Mononuclear cell (primary cell): ENCODE measurements around the gene P2RY8. TPM values are rescaled to one million over a fixed set of nuclear protein-coding genes. Genes with fewer than 3 reads are reported as not detected.
A peak's percentile ranks its signal among the peaks of the same experiment; 100 is the strongest.
"Not testable (repeated sequence)": the region's sequence is repeated elsewhere in the genome, so short reads cannot be mapped to it uniquely, and the experiment has no call there.

Experiments
- H3K27me3 ChIP-seq: 2 replicates; pipeline ENCODE4 v1.6.0; 2011; ENCODE audit warnings: low read length, control low read depth; ENCODE audit not compliant: insufficient read depth
- H3K4me1 ChIP-seq: 2 replicates; pipeline ENCODE4 v1.5.1; 2011; ENCODE audit warnings: mild to moderate bottlenecking, low read length, control low read depth; ENCODE audit not compliant: insufficient read depth
- H3K4me3 ChIP-seq: 2 replicates; pipeline ENCODE4 v1.5.1; 2011; ENCODE audit warnings: mild to moderate bottlenecking, low read length, moderate library complexity
- H3K9me3 ChIP-seq: 2 replicates; pipeline ENCODE4 v1.5.1; 2011; ENCODE audit warnings: low read depth, mild to moderate bottlenecking, control low read depth, low read length
- total RNA-seq: library from RNA; depleted of rRNA; stranded (reverse); fragments of >200 nt; gene quantifications from one replicate; pipeline ENCODE4 v1.2.3, GENCODE V29; 2012

The P2RY8 gene
- total RNA-seq, 1 donor, result 75.1 TPM

GRCh38 chrX:1555370-1555769 is 18.4 kb upstream of the P2RY8 start:
- Histone ChIP-seq H3K4me3 (no peak overlapping the region), H3K4me1 (peaks cover 52% of the 10 kb centered on the region), H3K27me3 (no peaks in the 10 kb centered on the region), H3K9me3 (no peaks in the 10 kb centered on the region)

GRCh38 chrX:1554469-1555210 is 17.7 kb upstream of the P2RY8 start:
- H3K4me1 ChIP-seq, result peaks cover 55% of the 10 kb centered on the region
- H3K9me3 ChIP-seq, result no peaks in the 10 kb centered on the region
- H3K27me3 ChIP-seq, result no peaks in the 10 kb centered on the region
- H3K4me3 ChIP-seq, result no peak overlapping the region

- no peak overlapping the region for H3K4me3 ChIP-seq
Observed at GRCh38 chrX:1551959-1552546, 15.1 kb upstream of the P2RY8 start.

GRCh38 chrX:1546691-1547251 is 9.8 kb upstream of the P2RY8 start:
- Histone ChIP-seq H3K9me3 (no peaks in the 10 kb centered on the region), H3K4me3 (no peak overlapping the region), H3K4me1 (peaks cover 31% of the 10 kb centered on the region), H3K27me3 (no peaks in the 10 kb centered on the region)

More at GRCh38 chrX:1551959-1552546, 15.1 kb upstream of the P2RY8 start:
- no peaks in the 10 kb centered on the region for H3K9me3 ChIP-seq
- H3K4me1 ChIP-seq, result peaks cover 60% of the 10 kb centered on the region
- no peaks in the 10 kb centered on the region for H3K27me3 ChIP-seq

GRCh38 chrX:1545776-1546408 is 8.9 kb upstream of the P2RY8 start:
- Histone ChIP-seq H3K4me3 (no peak overlapping the region), H3K9me3 (no peaks in the 10 kb centered on the region), H3K4me1 (peaks cover 22% of the 10 kb centered on the region), H3K27me3 (no peaks in the 10 kb centered on the region)

- H3K4me1 ChIP-seq, result peaks cover 22% of the 10 kb centered on the region
- H3K4me3 ChIP-seq, result no peak overlapping the region
- no peaks in the 10 kb centered on the region for H3K27me3 ChIP-seq
- no peaks in the 10 kb centered on the region for H3K9me3 ChIP-seq
Observed at GRCh38 chrX:1542994-1543725, 6.2 kb upstream of the P2RY8 start.

- peaks cover 21% of the 10 kb centered on the region for H3K4me1 ChIP-seq
- H3K9me3 ChIP-seq, H3K4me3 ChIP-seq: not testable (repeated sequence)
Observed at GRCh38 chrX:1539146-1539545, 2.2 kb upstream of the P2RY8 start.

GRCh38 chrX:1537716-1538090 is 718 bp upstream of the P2RY8 start:
- peaks cover 22% of the 10 kb centered on the region for H3K4me1 ChIP-seq
- not testable (repeated sequence) for H3K9me3 ChIP-seq, H3K27me3 ChIP-seq
- peak overlapping the region; percentile 98 for H3K4me3 ChIP-seq

More at GRCh38 chrX:1539146-1539545, 2.2 kb upstream of the P2RY8 start:
- H3K27me3 ChIP-seq, result not testable (repeated sequence)

GRCh38 chrX:1536712-1537030 is 314 bp downstream of the P2RY8 start:
- H3K4me1 ChIP-seq, result peaks cover 26% of the 10 kb centered on the region
- no peaks in the 10 kb centered on the region for H3K27me3 ChIP-seq
- H3K4me3 ChIP-seq, result peak overlapping the region; percentile 98
- H3K9me3 ChIP-seq, result no peaks in the 10 kb centered on the region

- peaks cover 33% of the 10 kb centered on the region for H3K4me1 ChIP-seq
- no peaks in the 10 kb centered on the region for H3K27me3 ChIP-seq
- H3K9me3 ChIP-seq, result no peaks in the 10 kb centered on the region
Observed at GRCh38 chrX:1535241-1536041, 1.5 kb downstream of the P2RY8 start.

GRCh38 chrX:1534301-1535168 is 2.5 kb downstream of the P2RY8 start:
- peak overlapping the region; percentile 98 for H3K4me3 ChIP-seq
- no peaks in the 10 kb centered on the region for H3K9me3 ChIP-seq
- no peaks in the 10 kb centered on the region for H3K27me3 ChIP-seq
- H3K4me1 ChIP-seq, result peaks cover 37% of the 10 kb centered on the region

More at GRCh38 chrX:1535241-1536041, 1.5 kb downstream of the P2RY8 start:
- H3K4me3 ChIP-seq, result peak overlapping the region; percentile 98

- Histone ChIP-seq H3K27me3 (no peaks in the 10 kb centered on the region), H3K4me3 (no peak overlapping the region), H3K4me1 (peaks cover 46% of the 10 kb centered on the region), H3K9me3 (no peaks in the 10 kb centered on the region)
Observed at GRCh38 chrX:1533058-1533457, 3.9 kb downstream of the P2RY8 start.

GRCh38 chrX:1531096-1531890 is 5.7 kb downstream of the P2RY8 start:
- H3K27me3 ChIP-seq, result no peaks in the 10 kb centered on the region
- no peaks in the 10 kb centered on the region for H3K9me3 ChIP-seq
- H3K4me3 ChIP-seq, result no peak overlapping the region
- H3K4me1 ChIP-seq, result peaks cover 42% of the 10 kb centered on the region
